ENCODE results near the gene ARMH3.
"Not testable (repeated sequence)": the region's sequence is repeated elsewhere in the genome, so short reads cannot be mapped to it uniquely, and the experiment has no call there.

ARMH3 gene

GRCh38 chr10:101986624-101986971 lies 69.4 kb downstream of the ARMH3 start:
- DNase-seq (ENCODE audit: low read depth): no peak

- DNase-seq (ENCODE audit: low read depth): not testable (repeated sequence)
These were observed 75.3 kb downstream of the ARMH3 start for GRCh38 chr10:101980677-101981076.

GRCh38 chr10:101974091-101974971 lies 81.6 kb downstream of the ARMH3 start:
- no peak for DNase-seq (ENCODE audit: low read depth)

GRCh38 chr10:101972761-101973160 lies 83.2 kb downstream of the ARMH3 start:
- DNase-seq (ENCODE audit: low read depth): no peak

GRCh38 chr10:101969412-101969922 lies 86.5 kb downstream of the ARMH3 start:
- no peak for DNase-seq (ENCODE audit: low read depth)

GRCh38 chr10:101968940-101969321 lies 87.0 kb downstream of the ARMH3 start:
- DNase-seq (ENCODE audit: low read depth): no peak

- no peak for DNase-seq (ENCODE audit: low read depth)
These were observed 87.6 kb downstream of the ARMH3 start for GRCh38 chr10:101968286-101968939.

- DNase-seq (ENCODE audit: low read depth): no peak
These were observed 88.3 kb downstream of the ARMH3 start for GRCh38 chr10:101967713-101968112.

- DNase-seq (ENCODE audit: low read depth): no peak
These were observed 88.9 kb downstream of the ARMH3 start for GRCh38 chr10:101967119-101967518.

- DNase-seq (ENCODE audit: low read depth): no peak
These were observed 90.8 kb downstream of the ARMH3 start for GRCh38 chr10:101965075-101965765.

GRCh38 chr10:101961591-101962498 lies 94.1 kb downstream of the ARMH3 start:
- DNase-seq (ENCODE audit: low read depth): no peak

- DNase-seq (ENCODE audit: low read depth): no peak
These were observed 95.0 kb downstream of the ARMH3 start for GRCh38 chr10:101960879-101961395.

- DNase-seq (ENCODE audit: low read depth): no peak
These were observed 96.5 kb downstream of the ARMH3 start for GRCh38 chr10:101959346-101959916.

- no peak for DNase-seq (ENCODE audit: low read depth)
These were observed 97.3 kb downstream of the ARMH3 start for GRCh38 chr10:101958691-101959090.

- no peak for DNase-seq (ENCODE audit: low read depth)
These were observed 99.1 kb downstream of the ARMH3 start for GRCh38 chr10:101956898-101957297.

GRCh38 chr10:101956117-101956516 lies 99.9 kb downstream of the ARMH3 start:
- DNase-seq (ENCODE audit: low read depth): no peak

GRCh38 chr10:101952191-101952590 lies 103.8 kb downstream of the ARMH3 start:
- no peak for DNase-seq (ENCODE audit: low read depth)

- no peak for DNase-seq (ENCODE audit: low read depth)
These were observed 105.8 kb downstream of the ARMH3 start for GRCh38 chr10:101950213-101950612.

GRCh38 chr10:101941871-101942270 lies 114.1 kb downstream of the ARMH3 start:
- no peak for DNase-seq (ENCODE audit: low read depth)

GRCh38 chr10:101940916-101941315 lies 115.1 kb downstream of the ARMH3 start:
- DNase-seq (ENCODE audit: low read depth): no peak

- DNase-seq (ENCODE audit: low read depth): no peak
These were observed 116.2 kb downstream of the ARMH3 start for GRCh38 chr10:101939729-101940128.

Data from stimulated activated CD8-positive, alpha-beta memory T cell treated with anti-CD3 and anti-CD28 coated beads, Interleukin-12 subunit alpha, Interleukin-12 subunit beta, amount 100 ng/mL, for 1 hour (primary cell).